HG02763 (cell line): ENCODE measurements around the gene HEXB.

ENCODE experiments used
- ATAC-seq: cut with Tn5 transposase; IDR thresholded peaks from one replicate; pipeline ENCODE4 v1.9.1; 2021; ENCODE audit warnings: mild to moderate bottlenecking, moderate library complexity; ENCODE audit not compliant: unreplicated experiment

HEXB gene

DNA sequence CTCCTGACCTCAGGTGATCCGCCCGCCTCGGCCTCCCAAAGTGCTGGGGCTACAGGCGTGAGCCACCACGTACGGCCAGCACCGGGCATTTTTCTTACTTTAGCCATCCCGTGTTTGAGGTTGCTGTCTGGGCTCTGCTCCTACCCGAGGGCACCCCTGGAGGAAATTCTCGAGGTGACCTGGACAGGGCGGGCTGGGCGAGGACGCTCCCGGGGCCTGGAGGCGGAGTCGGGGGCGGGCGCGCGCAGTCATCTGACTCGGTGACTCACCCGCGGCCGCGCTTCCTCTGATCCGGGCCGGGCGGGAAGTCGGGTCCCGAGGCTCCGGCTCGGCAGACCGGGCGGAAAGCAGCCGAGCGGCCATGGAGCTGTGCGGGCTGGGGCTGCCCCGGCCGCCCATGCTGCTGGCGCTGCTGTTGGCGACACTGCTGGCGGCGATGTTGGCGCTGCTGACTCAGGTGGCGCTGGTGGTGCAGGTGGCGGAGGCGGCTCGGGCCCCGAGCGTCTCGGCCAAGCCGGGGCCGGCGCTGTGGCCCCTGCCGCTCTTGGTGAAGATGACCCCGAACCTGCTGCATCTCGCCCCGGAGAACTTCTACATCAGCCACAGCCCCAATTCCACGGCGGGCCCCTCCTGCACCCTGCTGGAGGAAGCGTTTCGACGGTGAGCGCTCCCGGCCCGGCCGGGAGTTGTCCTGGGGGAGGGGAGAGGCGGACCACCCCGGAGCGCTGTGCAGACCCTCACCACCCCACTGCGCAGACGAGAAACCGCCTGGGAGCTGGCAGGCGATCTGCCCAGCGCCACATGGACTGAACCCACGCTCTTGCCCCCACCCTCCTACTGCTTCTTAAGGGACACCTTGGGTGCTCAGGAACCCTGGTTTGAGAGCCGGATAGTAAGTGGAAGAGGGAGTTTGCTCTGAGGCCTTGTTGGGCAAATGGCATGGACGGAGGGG is at the start of gene HEXB:
Gene HEXB (plus strand): TSS at position 334 of the 952 bp plus-strand sequence. CDS start 28 bp downstream, at position 362.
- ATAC-seq: peak; percentile 81

DNA sequence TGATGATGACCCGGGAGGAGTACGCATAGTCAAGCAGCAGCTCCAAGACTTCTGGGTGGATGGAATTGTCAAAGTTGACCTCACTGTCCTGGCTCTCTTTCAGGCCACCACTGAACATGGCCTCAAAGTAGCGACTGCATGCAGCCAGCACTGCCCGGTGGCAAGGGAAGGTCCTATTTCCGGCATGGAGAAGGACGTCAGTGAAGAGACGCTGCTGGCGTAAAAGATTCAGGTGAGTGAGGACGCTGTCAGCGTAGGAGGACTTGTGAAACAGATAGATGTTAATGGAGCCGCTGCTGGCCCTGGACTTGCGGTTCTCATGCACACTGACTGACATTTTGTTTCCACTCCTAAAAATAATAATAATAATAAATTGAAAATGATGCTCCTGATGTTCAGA is 48.9 kb upstream of the HEXB start:
- no peak for ATAC-seq

DNA sequence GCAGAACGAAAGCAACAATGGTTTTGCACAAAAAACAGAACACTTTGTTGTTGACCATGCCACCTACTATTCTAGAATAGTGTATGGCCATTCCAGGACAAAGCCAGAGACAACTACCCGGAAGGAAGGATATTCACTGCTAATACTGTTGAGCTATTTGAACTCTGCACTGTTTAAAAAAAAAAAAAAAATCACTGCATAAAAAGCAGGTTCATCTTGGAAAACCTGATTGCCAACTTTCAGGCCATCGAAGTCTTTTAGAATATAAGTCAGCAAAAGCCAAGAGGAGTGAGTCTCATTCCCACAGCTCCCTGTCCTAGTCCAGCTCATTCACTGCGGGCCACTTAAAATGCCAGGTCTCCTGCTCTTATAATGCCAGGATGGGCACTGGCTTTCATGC is 48.5 kb upstream of the HEXB start:
- ATAC-seq: no peak

DNA sequence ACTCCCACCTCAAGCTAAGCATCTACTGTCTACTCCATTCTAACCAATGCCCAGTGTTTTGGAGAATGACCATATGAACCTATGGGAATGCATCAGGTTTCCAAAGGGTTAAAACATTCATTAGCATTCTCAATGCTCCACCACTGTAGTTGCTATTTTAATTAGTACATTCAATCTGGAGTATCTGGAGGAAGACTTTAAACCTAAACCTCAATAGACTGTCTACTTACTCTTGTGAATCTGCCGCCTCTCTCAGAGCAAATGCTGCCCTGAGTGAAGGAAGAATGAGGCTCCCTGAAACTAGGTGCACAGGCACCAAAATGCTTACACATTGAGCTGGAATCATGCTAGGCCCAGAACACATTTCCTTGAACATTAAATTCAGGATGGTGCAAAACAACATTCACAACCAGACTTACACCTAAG is 46.5 kb upstream of the HEXB start:
- no peak for ATAC-seq

DNA sequence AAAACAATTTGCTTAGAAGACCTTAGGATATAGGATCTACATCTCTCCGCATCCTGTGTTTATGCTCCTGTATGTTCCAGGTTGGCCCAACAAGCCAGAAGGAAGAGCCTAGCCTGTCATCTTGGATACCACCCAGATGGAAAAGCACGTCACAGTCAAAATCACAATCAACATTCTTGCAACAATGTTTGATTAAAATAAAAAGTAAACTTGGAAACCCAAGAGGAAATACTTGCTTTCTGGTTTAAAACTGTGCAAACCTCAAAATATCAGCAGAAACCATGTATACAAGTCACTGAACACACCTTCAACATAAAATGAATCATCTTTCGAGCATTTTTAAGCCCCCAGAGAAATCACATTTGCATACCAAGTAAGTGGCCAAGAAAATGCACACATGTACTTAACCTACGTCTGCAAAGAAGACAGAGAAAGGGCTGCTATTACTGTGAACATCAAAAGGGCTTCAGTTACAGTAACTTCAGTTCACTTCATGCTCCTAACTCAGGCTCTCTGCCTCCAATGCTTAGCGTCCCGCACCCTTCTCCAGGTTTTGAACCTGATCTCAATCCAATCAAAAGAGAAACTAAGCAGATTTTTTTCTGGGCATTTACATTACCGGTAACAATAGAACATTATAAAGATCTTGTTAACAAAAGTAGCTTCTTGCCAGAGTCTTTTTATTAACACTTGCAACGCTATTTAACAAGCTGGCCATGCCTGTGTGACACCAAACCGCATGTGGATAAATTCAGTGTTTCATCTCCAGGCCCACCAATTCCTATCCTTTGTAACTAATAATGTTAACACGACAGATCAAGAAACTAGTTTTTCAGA is 45.8 kb upstream of the HEXB start:
- peak; percentile 23 for ATAC-seq

DNA sequence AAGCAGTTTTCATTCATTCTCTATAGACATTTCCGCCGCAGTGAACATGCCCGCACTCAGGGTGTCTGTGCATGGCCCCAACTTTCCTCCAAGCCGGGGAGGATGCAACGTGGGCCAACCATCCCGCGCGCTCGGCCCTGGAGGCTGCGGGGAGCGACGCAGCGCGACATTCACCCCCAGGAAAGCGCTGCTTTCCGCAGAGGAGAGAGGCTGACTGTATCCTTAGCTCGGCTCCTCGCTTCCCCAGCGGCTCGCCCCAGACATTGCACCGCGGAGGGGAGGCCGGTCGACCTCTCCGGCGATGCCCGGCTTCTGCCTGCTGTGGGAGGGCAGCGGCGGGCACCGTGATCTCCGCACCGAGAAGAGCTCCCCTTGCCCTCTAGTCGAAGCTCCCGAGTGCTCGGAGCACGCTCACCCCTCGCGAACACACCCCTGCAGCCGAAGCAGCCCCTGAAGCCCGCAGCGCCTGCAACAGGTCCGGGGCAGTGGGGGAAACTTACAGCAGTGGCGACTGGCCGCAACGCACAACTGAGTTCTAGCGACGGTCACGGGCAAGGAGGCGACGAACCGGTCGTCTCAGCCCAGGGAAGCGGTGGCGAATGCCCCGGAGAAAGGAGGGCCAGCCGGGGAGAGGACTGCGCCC is 45.1 kb upstream of the HEXB start:
- ATAC-seq: peak; percentile 10

DNA sequence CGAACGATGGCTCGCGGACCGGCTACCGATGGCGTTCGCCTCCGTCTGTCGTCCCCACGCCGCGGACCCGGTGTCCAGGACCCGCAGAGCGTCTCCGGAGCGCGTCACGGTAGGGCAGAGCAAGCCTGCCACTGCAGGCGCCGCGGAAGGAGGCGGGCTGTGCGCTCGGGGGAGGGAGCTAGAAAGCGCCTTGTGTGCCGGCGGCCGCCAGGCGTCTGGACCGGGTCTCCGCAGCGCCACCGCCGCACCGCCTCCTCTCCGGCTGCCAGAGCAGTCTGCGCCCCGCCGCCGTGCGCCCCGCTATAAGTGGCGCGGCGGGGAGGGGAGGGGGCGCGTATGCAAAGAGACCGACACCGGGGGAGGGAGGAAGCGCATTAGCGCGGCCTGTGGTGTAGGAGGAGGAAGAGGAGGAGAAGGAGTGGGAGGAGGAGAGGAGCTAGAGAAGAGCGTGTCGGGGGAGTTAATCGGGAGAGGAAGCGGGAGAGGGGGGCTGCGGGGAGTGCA is 44.5 kb upstream of the HEXB start, which contains the start of gene ENC1:
Gene ENC1 (minus strand): TSS at position 279 of the 504 bp plus-strand sequence. CDS start 4,243 bp downstream, outside the sequence.
- peak; percentile 69 for ATAC-seq

DNA sequence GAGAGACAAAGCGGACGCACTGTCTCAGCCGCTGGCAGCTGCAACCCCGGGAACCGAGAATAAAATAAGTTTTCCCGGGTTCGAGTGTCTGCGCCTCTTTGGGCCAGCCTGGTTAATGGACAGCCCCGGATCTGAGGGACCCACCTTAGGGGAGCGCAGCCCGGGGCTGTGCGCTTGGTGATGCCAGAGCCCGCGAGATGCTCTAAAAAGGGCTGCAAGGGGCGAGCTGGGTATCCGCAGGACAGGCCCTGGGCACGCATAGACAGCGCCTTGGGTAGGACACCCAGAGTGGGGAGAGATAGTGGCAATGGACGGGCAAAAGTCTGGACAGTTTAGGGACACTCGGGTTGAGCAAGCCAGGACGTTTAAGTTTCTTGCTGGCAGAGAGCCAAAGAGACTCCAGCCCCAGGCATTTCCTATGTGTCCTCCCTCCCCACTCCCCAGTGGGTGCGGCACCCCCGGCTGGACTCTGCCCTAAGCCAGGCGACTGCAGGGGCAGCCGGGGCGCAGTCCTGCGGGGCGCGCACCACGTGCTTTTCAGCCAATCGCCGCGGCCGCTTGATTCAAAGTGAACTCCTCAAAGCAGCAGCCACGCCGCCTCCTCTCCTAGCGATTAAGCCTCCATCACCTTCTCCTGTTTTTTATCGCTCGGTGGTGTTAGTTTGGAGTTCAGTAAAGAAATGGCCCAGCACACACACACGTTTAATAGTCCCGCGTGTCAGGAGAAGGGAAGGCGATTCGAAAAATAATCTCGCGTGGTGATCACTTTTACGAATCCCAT is 43.9 kb upstream of the HEXB start:
- ATAC-seq: peak; percentile 21

DNA sequence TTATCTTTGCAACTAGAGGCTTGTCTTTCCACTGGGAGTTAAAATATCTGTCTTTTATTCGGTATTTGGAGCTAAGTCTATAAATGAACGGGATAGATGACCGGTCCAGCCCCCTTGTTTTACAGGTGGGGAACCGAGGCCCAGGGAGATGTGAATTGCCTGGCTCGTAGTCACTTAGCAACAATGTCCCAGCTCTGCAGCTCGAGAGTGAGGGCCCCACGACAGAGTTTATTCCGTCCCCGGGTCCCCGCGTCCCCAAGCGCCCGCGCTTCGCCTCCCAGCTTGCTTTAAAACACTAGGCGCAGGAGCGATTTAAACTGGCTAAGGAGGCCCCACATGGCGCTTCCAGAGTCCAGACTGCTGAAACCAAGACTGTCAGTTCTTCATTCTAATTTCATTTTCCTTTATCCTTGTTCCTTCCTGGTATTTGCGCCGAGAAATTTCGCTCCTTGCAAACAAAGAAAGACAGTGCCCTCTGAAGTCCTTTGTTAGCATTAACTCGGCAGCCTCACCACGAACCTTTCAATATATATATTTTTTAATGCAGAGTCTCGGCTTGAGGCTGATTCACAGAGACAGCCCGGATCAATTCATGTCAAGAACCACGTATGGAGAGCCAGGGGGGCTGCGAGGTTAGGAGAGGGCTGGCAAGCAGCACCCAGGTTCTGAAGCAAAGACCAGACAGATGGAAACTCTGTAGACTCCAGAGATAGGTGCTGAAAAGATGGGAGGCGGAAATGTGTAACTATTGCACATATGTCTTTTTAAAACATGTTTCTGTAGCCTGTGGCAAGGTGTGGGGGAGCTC is 43.1 kb upstream of the HEXB start:
- no peak for ATAC-seq

DNA sequence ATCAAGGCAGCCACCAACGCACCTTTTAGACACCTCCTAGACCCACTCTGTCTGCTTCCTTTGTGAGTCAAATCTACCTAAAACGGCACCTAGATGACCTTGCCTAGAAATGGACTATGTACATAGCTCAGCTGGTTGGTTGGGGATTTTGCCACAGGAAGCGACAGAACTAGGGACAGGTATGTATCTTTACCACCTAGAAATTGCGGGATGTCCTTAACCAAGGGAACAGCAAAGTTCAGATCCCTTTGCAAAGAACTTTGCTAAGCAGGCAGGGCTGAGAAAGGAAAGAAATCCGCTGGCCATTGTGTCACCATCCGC is 42.5 kb upstream of the HEXB start:
- no peak for ATAC-seq

DNA sequence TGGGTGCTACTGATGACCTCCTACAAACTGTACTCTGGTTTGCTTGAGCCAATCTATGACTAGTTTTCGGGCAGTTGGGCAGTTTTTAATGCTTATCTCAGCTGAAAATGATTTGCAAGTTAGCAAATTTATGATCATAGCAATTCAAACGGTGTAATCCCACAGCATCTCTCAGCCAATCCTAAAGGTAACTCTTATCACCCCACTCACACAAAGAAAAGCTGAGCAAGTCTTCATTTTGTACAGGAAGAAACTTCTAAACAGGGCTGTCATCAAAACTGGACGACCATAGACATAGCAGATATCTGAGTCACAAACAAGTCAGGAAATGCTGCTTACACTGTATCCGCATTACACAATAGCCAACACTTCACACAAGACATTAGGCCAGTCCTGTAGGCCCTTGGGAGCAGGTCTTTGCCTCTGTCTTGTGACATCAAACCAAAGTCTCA is 41.9 kb upstream of the HEXB start:
- no peak for ATAC-seq

DNA sequence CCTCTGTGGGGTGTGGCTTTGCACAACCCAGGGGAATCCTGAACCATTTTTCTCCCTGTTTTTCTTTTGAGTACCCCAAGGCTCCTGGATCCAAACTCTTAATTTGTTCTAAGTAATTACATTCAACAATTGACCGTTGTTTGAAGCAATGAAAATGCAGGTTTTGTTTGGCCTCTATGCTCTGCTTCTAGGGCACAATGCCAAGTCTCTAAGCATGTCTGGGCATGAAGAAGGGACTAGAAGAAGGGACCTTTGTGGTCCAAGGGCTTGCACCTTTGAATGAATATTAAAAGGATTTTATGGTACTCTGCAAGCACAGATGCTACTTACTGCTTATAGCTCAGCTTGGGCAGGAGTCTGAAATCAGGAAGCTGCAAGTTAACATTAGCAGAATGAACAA is 37.9 kb upstream of the HEXB start:
- ATAC-seq: no peak

DNA sequence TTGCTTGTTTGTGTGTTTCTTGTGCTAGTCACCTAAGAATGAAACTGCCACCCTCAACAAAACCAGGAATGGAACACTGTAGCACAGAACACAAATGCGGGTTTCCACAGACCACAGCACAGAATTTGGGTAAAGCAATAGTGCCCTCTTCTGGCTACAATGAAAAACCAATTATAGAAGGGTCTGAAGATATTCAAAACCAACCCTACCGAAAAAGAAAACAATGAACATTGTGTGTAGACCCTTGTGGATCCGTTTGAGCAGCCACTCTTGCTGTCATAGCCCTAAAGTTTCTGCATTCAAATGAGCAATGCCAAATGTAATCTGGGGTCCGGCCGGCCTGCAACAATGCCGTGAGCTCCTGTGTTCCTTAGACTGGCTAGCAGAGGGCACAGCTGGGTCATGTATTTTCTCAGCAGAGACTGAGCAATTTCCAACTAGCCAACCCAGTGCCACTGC is 36.2 kb upstream of the HEXB start:
- ATAC-seq: peak; percentile 63

DNA sequence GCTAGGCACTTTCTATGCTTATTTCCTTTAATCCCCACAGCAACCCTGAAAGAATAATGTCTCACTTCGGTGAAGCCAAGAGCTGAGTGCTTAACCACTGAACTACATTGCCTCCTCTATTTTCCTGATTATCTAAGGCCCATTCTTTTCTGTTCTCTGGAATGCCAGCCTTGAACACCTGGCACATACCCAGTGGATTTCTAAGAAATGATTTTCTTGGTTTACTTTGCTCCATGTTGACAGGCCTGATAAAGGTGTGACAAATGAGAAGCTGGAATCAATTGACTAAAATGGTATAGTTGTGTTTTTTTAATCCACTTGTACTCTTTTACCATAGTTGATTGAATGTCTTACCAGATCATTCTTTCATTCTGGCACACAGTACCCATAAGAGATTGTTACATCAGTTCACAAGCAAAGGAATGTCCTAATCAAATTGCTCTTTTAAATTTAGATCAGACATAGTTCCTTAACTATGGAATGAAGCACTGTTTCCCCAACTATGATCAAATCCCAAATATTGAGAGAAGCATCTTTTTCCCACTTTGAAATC is 35.5 kb upstream of the HEXB start:
- ATAC-seq: no peak

DNA sequence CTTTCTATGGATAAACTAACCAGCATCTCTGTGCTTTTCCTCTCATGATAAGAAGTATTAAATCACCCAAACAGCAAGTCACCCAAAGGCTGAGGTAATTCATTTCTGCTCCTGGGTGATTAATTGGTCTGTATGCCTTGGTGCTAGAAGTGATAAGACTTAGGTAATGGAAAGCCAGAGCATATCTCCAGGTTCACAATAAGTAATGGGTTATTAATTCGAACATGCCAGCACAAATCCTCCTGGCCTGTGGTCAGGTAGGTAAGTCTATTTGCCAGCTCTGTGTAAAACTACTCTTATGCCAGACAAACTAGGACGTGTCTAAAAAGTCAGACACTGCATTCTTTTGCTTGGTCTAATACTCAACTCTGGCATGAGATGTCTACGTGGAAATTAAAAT is 33.3 kb upstream of the HEXB start:
- ATAC-seq: no peak

DNA sequence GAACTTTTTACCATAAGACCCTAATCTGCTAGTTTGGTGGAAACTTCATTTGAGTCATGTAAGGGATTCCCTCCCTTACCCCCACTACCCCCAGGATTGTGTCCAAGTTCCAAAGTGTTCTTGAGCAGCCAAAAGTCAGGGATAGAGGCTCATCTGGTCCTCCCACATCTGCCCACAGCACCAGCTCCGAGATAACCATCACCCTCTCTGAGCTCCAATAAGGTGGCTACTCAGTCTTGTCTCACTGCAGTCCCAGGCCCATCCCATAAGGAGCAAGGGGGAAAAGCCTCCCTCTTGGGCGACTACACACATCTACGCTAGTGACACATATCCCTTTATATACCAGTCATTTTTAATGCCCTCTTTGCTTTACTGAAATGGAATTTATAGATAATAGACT is 32.5 kb upstream of the HEXB start:
- no peak for ATAC-seq

DNA sequence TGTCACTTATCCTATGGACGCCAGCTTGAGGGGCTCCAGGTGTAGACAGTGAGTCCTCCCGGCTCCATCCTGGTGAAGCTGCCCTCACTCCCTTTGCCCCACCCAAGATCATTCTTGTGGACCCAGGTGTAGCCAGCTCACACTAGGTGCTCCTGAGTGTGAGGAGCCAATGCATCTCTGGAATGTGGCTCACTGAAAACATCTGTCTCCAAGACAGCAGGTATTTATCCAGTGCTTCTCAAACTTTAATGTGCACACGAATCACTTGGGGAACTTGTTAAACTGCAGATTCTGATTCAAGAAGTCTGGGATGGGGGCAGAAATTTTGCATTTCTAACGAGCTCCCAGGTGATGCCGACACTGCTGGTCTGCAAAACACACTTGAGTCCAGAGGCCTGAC is 31.0 kb upstream of the HEXB start:
- no peak for ATAC-seq

DNA sequence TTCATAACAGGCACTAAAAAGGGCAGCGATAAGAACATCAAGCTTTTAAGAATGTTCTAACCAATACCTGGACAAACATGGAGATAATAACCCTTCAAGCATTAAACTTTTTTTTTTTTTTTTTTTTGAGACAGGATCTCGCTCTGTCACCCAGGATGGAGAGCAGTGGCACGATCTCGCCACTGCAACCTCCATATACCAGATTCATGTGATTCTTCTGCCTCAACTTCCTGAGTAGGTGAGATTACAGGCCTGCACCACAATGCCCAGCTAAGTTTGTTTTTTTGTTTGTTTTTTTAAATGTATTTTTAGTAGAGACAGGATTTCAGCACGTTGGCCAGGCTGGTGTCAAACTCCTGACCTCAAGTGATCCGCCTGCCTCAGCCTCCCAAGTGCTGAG is 29.8 kb upstream of the HEXB start:
- no peak for ATAC-seq

DNA sequence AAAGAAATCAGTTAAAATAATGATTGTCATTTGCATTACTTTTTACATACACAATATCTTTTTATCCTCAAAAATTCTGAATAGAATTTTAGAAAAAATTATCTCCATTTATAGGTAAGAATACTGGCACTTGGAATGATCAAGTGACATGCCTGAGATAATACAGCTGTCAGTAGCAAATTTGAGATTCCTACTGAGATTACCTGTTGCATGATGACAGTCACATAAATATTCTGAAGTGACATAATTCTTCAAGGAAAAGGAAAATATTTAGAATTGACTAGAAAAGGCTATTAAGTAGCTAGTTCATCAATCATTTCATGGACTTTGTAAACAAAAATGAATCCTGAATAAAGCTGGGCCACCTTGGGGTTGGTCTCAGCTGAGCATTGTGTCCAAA is 29.3 kb upstream of the HEXB start:
- no peak for ATAC-seq
